ACC112 (cell line): ENCODE data around the gene PKNOX1.
"Not testable (repeated sequence)": the region's sequence is repeated elsewhere in the genome, so short reads cannot be mapped to it uniquely, and the experiment has no call there.

Source experiments
- H2AFZ ChIP-seq: fragments of 200-600 bp; sonication (generic); one replicate; pipeline ENCODE4 v1.6.0; 2017; ENCODE audit warnings: antibody characterized with exemption, low read length; ENCODE audit not compliant: unreplicated experiment
- H3K27ac ChIP-seq: fragments of 200-600 bp; sonication (generic); 2 replicates; pipeline ENCODE4 v1.5.1; 2014; ENCODE audit warnings: low read depth, mild to moderate bottlenecking, antibody characterized with exemption, low read length, moderate library complexity
- H3K27me3 ChIP-seq: fragments of 200-600 bp; sonication (generic); 2 replicates; pipeline ENCODE4 v1.6.1; 2014; ENCODE audit warnings: mild to moderate bottlenecking, antibody characterized with exemption, low read length, moderate library complexity, mixed read lengths; ENCODE audit not compliant: insufficient read depth
- H3K36me3 ChIP-seq: fragments of 200-600 bp; sonication (generic); 2 replicates; pipeline ENCODE4 v1.6.1; 2016; ENCODE audit warnings: mild to moderate bottlenecking, antibody characterized with exemption, low read length, moderate library complexity, mixed read lengths; ENCODE audit not compliant: insufficient read depth
- H3K4me1 ChIP-seq: fragments of 200-600 bp; sonication (generic); one replicate; pipeline ENCODE4 v1.6.1; 2016; ENCODE audit warnings: low read length, mixed read lengths; ENCODE audit not compliant: insufficient read depth, unreplicated experiment, control insufficient read depth
- H3K4me3 ChIP-seq: fragments of 200-600 bp; sonication (generic); 2 replicates; pipeline ENCODE4 v1.5.1; 2014; ENCODE audit warnings: mild to moderate bottlenecking, low read depth, low read length
- H3K79me2 ChIP-seq: fragments of 200-600 bp; sonication (generic); one replicate; pipeline ENCODE4 v1.6.0; 2016; ENCODE audit warnings: low read length; ENCODE audit not compliant: control insufficient read depth, unreplicated experiment, insufficient read depth

Gene PKNOX1

DNA sequence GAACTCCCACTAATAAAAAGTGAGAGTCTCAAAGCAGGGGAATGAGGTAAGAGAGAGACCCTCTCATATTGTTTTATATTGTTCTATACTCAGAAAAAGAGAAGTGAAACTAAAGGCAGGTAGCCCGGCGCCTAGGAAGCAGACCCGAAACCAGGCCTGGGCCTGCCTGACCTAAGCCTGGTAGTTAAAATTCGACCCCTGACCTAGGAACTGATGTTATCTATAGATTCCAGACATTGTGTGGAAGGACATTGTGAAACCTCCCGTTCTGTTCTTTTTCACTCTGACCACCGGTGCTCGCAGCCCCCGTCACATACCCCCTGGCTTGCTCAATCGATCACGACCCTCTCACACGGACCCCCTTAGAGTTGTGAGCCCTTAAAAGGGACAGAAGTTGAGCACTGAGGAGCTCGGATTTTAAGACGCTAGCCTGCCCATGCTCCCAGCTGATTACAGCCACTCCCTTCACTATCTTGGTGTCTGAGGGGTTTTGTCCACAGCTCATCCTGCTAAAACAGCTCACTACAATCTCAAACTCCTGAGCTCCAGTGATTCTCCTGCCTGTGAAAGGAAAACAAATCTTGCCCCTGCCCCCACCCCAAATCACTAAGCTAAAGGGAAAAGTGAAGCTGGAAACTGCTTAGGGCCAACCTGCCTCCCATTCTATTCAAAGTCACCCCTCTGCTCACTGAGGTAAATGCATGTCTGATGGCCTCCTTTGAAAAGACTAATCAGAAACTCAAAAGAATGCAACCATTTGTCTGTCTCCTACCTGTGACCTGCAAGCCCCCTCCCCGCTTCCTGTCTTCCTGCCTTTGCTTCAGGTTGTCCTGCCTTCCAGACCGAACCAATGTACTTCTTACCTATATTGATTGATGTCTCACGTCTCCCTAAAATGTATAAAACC lies 37.1 kb upstream of the PKNOX1 start:
- not testable (repeated sequence) for H2AFZ ChIP-seq, H3K4me1 ChIP-seq, H3K4me3 ChIP-seq, H3K27me3 ChIP-seq, H3K36me3 ChIP-seq, H3K27ac ChIP-seq, H3K79me2 ChIP-seq

GRCh38 chr21:42937960-42938605 lies 36.3 kb upstream of the PKNOX1 start:
- Histone ChIP-seq H3K79me2 (no peaks in the 10 kb centered on the region), H3K27ac (no peak overlapping the region), H3K4me3 (no peak overlapping the region), H3K27me3 (no peaks in the 10 kb centered on the region), H3K36me3 (no peaks in the 10 kb centered on the region), H3K4me1 (no peaks in the 10 kb centered on the region), H2AFZ (no peak overlapping the region)

- H3K79me2 ChIP-seq, H3K27ac ChIP-seq: not testable (repeated sequence)
Measured at GRCh38 chr21:42938606-42938995, 35.8 kb upstream of the PKNOX1 start.

GRCh38 chr21:42939582-42940413 lies 34.6 kb upstream of the PKNOX1 start:
- Histone ChIP-seq H3K79me2 (no peaks in the 10 kb centered on the region), H3K36me3 (no peaks in the 10 kb centered on the region), H3K4me1 (no peaks in the 10 kb centered on the region), H3K27ac (peak overlapping the region; percentile 48), H3K27me3 (no peaks in the 10 kb centered on the region), H2AFZ (no peak overlapping the region), H3K4me3 (peak overlapping the region; percentile 68)

More at GRCh38 chr21:42938606-42938995, 35.8 kb upstream of the PKNOX1 start:
- not testable (repeated sequence) for H2AFZ ChIP-seq, H3K27me3 ChIP-seq, H3K36me3 ChIP-seq, H3K4me1 ChIP-seq, H3K4me3 ChIP-seq

GRCh38 chr21:42941696-42942085 lies 32.7 kb upstream of the PKNOX1 start:
- Histone ChIP-seq H3K27me3 (no peaks in the 10 kb centered on the region), H3K4me1 (no peaks in the 10 kb centered on the region), H3K27ac (no peak overlapping the region), H2AFZ (no peak overlapping the region), H3K36me3 (no peaks in the 10 kb centered on the region), H3K4me3 (no peak overlapping the region), H3K79me2 (no peaks in the 10 kb centered on the region)

GRCh38 chr21:42942244-42942643 lies 32.1 kb upstream of the PKNOX1 start:
- no peaks in the 10 kb centered on the region for H3K79me2 ChIP-seq
- no peak overlapping the region for H3K4me3 ChIP-seq
- no peaks in the 10 kb centered on the region for H3K4me1 ChIP-seq
- no peaks in the 10 kb centered on the region for H3K27me3 ChIP-seq
- H2AFZ ChIP-seq, result no peak overlapping the region
- H3K27ac ChIP-seq, result no peak overlapping the region
- no peaks in the 10 kb centered on the region for H3K36me3 ChIP-seq

DNA sequence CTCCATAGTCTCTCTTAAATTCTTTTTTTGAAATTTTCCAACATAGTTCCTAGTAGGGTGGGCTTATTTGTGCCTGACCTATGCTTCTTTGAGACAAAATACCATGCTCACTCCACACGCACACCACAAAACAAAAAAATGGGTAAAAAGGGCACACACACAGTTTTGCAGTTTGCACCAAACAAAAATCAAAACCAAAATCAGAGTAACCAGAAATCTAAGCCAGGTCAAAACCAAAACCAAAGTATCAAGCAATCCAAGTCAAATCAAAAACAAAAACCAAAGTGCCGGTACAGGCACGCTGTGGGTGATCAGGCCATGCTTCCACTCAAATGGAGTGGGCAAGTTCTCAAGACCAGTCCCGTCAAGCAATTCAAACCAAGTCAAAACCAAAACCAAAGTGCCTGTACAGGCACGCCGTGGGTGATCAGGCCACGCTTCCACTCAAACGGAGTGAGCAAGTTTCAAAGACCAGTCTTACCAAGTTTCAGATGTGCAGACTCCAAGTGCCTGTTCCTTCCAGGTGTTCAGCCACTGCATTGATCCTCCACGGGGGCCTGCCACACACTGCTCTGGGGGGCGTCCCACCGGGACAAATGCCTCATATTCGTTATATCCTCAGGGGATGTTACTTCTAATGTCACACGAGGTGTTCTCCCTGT lies 25.1 kb upstream of the PKNOX1 start:
- H3K27ac ChIP-seq, H3K4me1 ChIP-seq, H3K36me3 ChIP-seq, H3K27me3 ChIP-seq, H3K4me3 ChIP-seq, H2AFZ ChIP-seq, H3K79me2 ChIP-seq: not testable (repeated sequence)

DNA sequence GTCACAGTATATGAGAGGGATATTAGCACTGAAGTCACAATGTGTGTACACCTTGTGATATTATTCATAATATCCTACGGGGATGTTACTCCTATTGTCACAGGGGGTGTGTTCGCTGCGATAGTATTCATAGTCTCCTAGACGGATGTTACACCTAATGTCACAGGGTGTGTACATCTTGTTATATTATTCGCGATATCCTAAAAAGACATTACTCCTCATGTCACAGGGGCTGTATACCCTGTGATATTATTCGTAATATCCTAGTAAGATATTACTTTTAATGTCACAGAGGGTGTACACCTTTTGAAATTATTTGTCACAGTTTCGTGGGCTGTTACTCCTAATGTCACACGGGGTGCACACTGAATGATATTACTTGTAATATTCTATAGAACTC lies 23.2 kb upstream of the PKNOX1 start:
- H3K79me2 ChIP-seq, H3K36me3 ChIP-seq, H3K27ac ChIP-seq: not testable (repeated sequence)

DNA sequence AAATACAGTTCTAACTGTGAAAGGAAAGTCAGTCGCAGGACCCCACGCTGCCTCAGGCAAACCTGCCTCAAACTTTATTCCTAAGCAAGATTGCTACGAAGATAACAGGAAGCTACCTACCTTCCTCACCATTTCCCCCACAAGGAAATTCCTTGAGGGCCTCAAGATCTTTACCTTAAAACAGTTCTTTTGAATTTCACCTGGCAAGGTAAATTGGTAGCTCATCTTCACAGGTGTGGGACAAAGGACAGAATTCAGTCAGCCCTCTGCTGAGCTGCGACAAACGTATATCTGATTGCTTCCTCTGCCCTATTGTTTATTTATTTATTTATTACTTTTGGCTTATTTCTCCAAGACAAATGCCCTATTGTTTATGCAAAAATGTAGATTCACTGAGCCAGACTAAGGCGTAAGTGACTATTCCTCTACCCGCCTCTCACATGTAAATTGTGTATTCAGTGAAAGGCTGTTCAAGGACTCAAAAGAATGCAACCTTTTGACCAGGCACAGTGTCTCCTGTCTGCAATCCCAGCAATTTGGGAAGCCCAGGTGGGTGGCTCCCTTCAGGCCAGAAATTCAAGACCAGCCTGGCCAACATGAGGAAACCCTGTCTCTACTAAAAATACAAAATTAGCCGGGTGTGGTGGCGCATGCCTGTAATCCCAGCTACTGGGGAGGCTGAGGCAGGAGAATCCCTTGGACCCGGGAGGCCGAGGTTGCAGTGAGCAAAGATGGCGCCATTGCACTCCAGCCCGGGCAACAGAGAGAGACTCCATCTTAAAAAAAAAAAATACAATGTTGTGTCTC lies 17.3 kb upstream of the PKNOX1 start:
- no peaks in the 10 kb centered on the region for H3K27me3 ChIP-seq
- H3K79me2 ChIP-seq, result no peaks in the 10 kb centered on the region
- no peak overlapping the region for H3K27ac ChIP-seq
- H3K36me3 ChIP-seq, result no peaks in the 10 kb centered on the region
- no peak overlapping the region for H3K4me3 ChIP-seq
- H2AFZ ChIP-seq, result no peak overlapping the region
- no peaks in the 10 kb centered on the region for H3K4me1 ChIP-seq

More for the DNA sequence above, 23.2 kb upstream of the PKNOX1 start:
- H3K4me3 ChIP-seq, H3K4me1 ChIP-seq, H3K27me3 ChIP-seq, H2AFZ ChIP-seq: not testable (repeated sequence)

GRCh38 chr21:42958122-42958521 lies 16.2 kb upstream of the PKNOX1 start:
- H3K27me3 ChIP-seq, H2AFZ ChIP-seq, H3K4me3 ChIP-seq, H3K27ac ChIP-seq, H3K79me2 ChIP-seq, H3K36me3 ChIP-seq, H3K4me1 ChIP-seq: not testable (repeated sequence)
